Right lung (tissue), 5 donors: ENCODE results near the gene IMMP2L. TPM values are rescaled to one million over a fixed set of nuclear protein-coding genes. Genes with fewer than 3 reads are reported as not detected.

Source experiments
- DNase-seq, 2 donors: peaks; one replicate each; pipeline ENCODE4 v3.0.0-alpha.2; 2013
- polyA plus RNA-seq, 5 donors: library from polyadenylated mRNA; unstranded; fragments of 120-200 nt; gene quantifications; one replicate each; pipeline versions ENCODE4 v1.2.1 to v1.2.3, GENCODE V29; 2013; ENCODE audit warnings: inconsistent platforms in 1 of 5, low replicate concordance in 1 of 5; ENCODE audit not compliant: insufficient read length in 5 of 5, insufficient read depth in 1 of 5

Gene IMMP2L
- polyA plus RNA-seq, 5 donors, result 24.1 to 28.9 (median 28.0) TPM

GRCh38 chr7:110827936-110828335 lies 734.4 kb downstream of the IMMP2L start:
- no peak for DNase-seq

- DNase-seq, result no peak
Measured at GRCh38 chr7:110827287-110827855, 734.9 kb downstream of the IMMP2L start.

- DNase-seq, result no peak
Measured at GRCh38 chr7:110813986-110814385, 748.3 kb downstream of the IMMP2L start.

GRCh38 chr7:110809832-110810231 lies 752.5 kb downstream of the IMMP2L start:
- DNase-seq, result no peak

- DNase-seq, result no peak
Measured at GRCh38 chr7:110808361-110808760, 753.9 kb downstream of the IMMP2L start.

GRCh38 chr7:110804501-110804900 lies 757.8 kb downstream of the IMMP2L start:
- no peak for DNase-seq

DNA sequence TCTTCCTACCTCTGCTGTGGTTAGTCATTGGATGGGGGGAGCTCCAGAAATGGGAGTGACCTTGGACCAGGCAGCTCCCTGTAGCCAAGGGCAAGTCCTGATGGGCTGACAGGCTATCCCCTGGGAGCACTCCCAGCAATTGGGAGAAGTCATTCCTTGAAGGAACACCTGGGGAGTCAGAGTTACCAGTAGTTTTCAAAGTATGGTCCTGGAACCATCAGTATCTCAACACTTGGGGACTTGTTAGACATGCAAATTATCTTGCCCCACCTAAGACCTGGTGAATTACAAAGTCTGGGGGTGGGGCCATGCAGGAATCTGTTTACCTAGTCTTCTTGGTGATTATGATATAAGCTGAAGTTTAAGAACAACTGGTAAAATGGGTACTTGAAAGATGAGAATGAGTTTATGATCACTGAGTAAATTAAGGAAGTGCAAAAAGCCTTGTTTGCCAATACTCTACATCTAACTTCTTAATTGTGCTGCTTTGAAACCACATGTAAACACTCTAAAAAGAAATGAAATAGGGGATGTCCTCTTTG lies 758.6 kb downstream of the IMMP2L start:
- DNase-seq, result no peak

- no peak for DNase-seq
Measured at GRCh38 chr7:110801502-110801901, 760.8 kb downstream of the IMMP2L start.

- no peak for DNase-seq
Measured at GRCh38 chr7:110800984-110801383, 761.3 kb downstream of the IMMP2L start.

GRCh38 chr7:110797656-110798055 lies 764.6 kb downstream of the IMMP2L start:
- DNase-seq, result no peak

DNA sequence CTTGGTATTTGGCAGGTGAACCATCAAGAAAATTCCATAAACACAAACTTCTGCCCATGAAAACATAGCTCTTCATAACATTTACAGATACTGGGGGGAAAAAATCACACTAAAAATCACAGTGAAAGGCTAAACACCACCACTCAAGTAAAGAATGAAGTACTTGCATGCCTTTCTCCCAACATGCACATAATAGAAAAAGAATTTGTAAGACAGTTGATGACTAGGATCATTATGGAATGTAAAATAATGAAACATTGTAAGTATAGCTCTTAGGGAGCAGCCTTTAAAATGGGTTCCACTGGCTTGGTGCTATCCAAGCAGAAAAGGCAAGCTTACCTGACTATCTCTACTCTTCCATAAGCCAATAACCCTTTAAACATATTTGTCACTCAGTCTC lies 771.3 kb downstream of the IMMP2L start:
- no peak for DNase-seq

DNA sequence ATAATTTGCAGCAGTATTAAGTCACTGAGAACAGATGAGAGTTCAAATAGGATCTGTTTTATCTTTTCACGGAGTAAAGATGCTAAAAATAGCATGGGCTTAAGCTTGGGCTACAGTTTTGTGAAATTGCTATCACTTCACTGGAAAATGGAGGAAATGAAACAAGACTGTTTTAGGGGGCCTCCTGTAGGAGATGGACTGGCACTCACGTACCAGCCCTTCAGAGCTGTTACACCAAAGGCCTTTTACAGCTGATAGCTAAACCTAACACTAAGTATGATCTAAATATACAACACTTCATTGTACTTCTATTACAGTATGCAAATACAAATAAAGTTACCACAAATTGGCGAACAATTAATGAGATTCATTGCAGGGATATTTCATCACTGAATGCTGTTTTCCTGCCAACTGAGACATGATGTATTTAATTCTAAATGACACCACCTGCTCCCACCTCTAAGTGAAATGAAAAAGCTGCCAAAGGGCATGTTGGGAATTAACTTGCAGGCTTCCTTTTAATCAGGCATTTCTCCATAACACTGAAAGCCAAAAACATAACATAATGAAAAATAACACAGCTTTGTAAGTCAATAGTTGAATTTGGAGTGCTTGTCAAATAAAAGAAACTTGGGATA lies 775.8 kb downstream of the IMMP2L start:
- no peak for DNase-seq

- no peak for DNase-seq
Measured at GRCh38 chr7:110784749-110785148, 777.5 kb downstream of the IMMP2L start.

DNA sequence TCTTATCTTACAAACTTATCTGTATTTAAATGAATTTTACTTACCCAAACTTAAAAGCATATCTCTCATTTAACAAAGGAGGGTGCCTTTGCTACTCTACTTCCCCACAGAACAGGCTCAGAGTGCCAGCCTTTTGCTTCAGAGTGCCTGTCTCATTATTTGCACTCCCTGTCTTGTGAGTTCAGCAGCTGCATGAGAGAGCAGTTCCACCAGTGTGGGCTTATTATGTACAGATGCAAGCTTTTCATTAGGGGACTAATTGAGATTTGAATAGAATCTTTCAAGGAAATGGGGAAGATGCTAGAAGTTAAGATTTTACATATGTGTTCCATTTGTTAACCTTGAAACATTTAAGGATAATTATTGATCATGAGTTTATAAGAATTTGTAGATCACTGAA lies 781.6 kb downstream of the IMMP2L start:
- DNase-seq, result no peak

DNA sequence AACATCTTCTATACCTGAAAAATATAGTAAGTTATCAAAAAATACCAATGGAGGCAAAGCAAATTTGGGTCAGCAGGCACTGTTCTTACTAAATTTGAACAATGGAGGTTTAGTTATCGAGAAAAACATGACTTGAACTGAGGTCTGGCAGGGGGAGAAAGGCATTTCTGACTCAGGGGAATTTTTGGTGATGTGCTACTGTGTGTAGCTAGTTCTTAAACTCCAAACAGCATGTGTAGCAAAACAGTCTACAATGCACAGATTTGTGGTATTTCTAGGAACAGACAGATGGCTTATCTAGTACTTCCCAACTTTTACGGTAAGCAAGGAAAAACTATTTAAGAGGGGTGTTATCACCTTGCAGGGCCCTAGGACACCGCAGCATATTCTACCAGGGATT lies 783.0 kb downstream of the IMMP2L start:
- no peak for DNase-seq

- DNase-seq, result no peak
Measured at GRCh38 chr7:110775046-110775445, 787.2 kb downstream of the IMMP2L start.

DNA sequence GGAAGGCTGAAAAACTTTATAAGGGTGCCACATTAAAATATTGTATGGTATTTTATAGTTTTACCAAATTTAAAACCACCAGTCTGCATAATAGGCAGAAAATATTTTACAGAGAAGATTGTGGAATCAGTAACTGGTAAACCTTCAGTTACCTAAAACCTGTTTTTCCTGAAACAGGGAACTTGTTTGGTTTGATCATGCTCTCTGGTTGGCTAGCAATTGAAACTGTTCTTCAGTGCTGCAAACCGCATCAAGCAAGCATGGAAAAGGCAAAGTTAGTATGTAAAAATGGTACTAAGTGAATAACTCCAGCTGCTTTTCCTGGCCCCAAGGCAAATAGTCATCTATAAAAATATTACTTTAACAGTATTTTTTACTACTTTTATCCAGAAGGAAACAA lies 788.2 kb downstream of the IMMP2L start:
- peak in 1 of 2 donors; percentile 21 for DNase-seq

- no peak for DNase-seq
Measured at GRCh38 chr7:110772615-110773014, 789.7 kb downstream of the IMMP2L start.

DNA sequence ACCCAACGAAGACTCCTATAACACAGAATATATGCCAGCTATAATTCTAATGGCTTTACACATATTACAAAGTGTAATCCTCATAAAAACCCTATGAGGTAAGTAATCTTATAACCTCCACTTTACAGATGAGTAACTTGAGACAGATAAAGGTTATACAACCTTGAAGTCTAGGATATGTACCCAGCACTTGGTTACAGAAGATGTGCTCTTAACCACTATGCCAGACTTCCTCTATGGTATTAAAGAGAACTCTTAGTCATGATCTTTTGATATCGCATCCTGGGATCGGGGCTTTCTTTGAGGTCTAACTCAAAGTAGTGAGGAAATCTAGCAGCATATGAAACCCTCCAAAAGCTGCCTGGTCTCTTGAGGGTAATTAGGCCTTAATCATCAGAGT lies 790.6 kb downstream of the IMMP2L start:
- no peak for DNase-seq

- DNase-seq, result no peak
Measured at GRCh38 chr7:110767550-110768110, 794.7 kb downstream of the IMMP2L start.

- DNase-seq, result no peak
Measured at GRCh38 chr7:110766864-110767263, 795.4 kb downstream of the IMMP2L start.

DNA sequence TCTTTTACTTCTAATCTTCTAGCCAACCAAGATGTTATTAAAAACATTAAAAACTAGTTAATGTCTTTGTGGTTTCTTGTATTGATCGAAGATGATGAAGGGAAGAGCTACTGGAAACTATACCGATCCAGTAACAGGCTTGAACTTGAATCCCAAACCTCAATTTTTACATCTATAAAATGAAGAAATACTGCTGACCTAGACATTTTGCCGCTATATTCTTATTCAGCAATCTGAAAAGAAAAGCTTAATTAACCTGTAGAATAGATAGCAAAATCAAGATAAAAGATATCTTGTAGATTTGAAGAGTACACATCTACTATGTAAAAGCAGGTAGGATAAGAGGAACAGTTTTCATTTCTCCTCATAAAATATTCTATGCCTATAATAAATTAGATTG lies 797.4 kb downstream of the IMMP2L start:
- DNase-seq, result no peak

DNA sequence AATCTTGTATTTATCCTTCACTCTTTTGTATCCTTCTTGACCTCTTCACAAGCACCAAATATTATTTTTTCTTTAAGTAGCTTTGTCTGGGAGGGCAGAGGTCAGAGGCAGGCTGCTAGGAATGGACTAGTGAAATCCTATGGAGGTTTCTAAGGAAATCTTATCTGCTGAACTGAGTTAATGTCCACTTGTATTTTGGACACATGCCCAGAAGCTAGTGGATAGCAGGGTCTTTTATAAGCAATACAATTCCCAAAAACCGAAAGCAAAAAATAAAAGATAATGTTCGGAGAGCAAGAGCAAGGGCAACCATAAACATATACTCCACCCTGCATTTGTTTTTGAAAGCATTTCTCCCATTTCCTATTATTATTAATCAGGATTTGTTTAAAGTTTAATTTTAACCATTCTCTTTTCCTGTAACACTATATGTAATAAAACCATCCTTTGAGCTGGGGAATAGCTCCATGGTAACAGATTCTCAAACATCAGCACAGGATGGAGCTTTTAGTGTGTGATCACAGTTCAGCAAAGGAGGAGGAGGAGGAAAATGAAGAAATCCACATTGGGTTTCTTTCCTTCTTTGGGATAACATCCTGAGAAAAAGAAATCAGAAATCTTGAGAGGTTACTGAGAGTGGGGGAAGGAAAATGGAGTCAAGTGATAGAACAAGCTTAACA lies 799.6 kb downstream of the IMMP2L start:
- DNase-seq, result peak; percentile 51 to 60
